Mucosa of rectum (tissue), 2 donors: ENCODE measurements around the gene TPP2.

Source experiments
- H3K27ac ChIP-seq, 2 donors: one replicate each; pipeline ENCODE4 v1.7.0; 2013; ENCODE audit warnings: inconsistent platforms in 2 of 2, low read depth in 2 of 2, low read length in 2 of 2
- H3K27me3 ChIP-seq, 2 donors: one replicate each; pipeline ENCODE4 v1.7.0; 2013; ENCODE audit warnings: low read length in 2 of 2; ENCODE audit not compliant: control insufficient read depth in 2 of 2, insufficient read depth in 2 of 2
- H3K36me3 ChIP-seq, 2 donors: one replicate each; pipeline ENCODE4 v1.7.0; 2013; ENCODE audit warnings: low read length in 2 of 2; ENCODE audit not compliant: control insufficient read depth in 2 of 2, insufficient read depth in 2 of 2
- H3K4me1 ChIP-seq, 2 donors: one replicate each; pipeline ENCODE4 v1.7.0; 2013; ENCODE audit warnings: low read length in 2 of 2, mild to moderate bottlenecking in 1 of 2; ENCODE audit not compliant: control insufficient read depth in 2 of 2, insufficient read depth in 2 of 2
- H3K4me3 ChIP-seq, 2 donors: one replicate each; pipeline ENCODE4 v1.7.0; 2013; ENCODE audit warnings: low read length in 2 of 2
- H3K9ac ChIP-seq, 2 donors: one replicate each; pipeline ENCODE4 v1.7.0; 2013; ENCODE audit warnings: low read length in 2 of 2, low read depth in 1 of 2, mild to moderate bottlenecking in 1 of 2
- H3K9me3 ChIP-seq, 2 donors: one replicate each; pipeline ENCODE4 v1.7.0; 2013; ENCODE audit warnings: low read length in 2 of 2; ENCODE audit not compliant: control insufficient read depth in 2 of 2
- donor health status: healthy.
- donor health status: Normal muscosa, but diverticular disease.

The TPP2 gene

DNA sequence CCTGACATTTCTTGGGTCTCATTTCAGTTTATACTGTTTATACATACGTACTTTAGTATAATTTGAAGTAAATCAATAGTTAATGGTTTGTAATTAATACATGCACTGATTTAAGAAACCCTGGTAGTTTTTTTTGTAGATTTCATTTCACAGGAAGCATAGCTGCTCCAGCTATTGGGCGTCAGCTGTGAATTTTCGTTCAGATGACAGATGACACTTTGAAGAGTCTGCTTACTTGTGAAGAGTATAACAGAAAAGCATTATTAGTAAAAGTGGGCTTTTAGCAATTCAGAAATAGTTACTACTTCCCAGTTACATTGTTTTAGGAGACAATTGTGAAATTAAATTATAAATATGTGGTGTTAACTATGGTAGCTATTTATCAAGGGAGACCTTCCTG lies 53.7 kb downstream of the TPP2 start:
- no peak overlapping the region for H3K9ac ChIP-seq
- H3K36me3 ChIP-seq: peaks cover 44 to 53% of the 10 kb centered on the region in 2 donors
- H3K9me3 ChIP-seq: no peaks in the 10 kb centered on the region
- no peak overlapping the region for H3K27ac ChIP-seq
- no peaks in the 10 kb centered on the region for H3K4me1 ChIP-seq
- H3K27me3 ChIP-seq: no peaks in the 10 kb centered on the region
- no peak overlapping the region for H3K4me3 ChIP-seq

DNA sequence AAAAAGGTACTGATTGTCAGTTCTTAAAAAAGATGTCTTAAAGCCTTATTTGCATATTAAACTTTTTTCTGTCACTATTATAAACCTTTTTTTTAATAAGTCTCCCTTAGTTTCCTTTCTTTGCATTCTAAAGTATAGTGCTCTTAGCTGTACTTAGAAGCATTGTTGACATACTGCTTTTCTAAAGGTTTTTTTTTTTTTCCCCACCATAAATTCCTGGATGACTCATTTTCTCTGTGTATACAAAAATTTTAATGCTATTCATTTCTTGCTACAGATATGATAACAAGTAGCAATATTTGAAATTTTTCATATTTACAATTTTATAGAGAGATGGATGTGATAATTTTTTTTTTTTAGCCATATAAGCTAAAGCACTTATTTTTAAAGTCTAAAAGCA lies 54.6 kb downstream of the TPP2 start:
- Histone ChIP-seq H3K4me3 (no peak overlapping the region), H3K4me1 (no peaks in the 10 kb centered on the region), H3K36me3 (peaks cover 43 to 52% of the 10 kb centered on the region in 2 donors), H3K27me3 (no peaks in the 10 kb centered on the region), H3K9ac (no peak overlapping the region), H3K27ac (no peak overlapping the region), H3K9me3 (no peaks in the 10 kb centered on the region)

DNA sequence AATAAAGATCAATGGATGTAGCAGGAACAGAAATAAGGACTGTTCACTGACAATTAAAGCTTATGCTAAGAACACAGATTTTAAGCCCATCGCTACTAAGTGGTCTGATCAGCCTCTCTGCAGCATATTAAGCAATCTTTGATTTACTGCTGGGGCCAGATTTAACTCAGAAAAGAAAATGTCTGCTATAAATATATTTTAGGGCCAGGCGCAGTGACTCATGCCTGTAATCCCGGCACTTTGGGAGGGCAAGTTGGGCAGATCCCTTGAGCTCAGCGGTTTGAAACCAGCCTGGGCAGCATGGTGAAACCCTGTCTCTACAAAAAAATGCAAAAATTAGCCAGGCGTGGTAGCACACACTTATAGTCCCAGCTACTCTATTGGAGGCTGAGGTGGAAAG lies 55.1 kb downstream of the TPP2 start:
- Histone ChIP-seq H3K4me3 (no peak overlapping the region), H3K9ac (no peak overlapping the region), H3K27ac (no peak overlapping the region), H3K36me3 (peaks cover 43 to 49% of the 10 kb centered on the region in 2 donors), H3K9me3 (no peaks in the 10 kb centered on the region), H3K27me3 (no peaks in the 10 kb centered on the region), H3K4me1 (no peaks in the 10 kb centered on the region)

DNA sequence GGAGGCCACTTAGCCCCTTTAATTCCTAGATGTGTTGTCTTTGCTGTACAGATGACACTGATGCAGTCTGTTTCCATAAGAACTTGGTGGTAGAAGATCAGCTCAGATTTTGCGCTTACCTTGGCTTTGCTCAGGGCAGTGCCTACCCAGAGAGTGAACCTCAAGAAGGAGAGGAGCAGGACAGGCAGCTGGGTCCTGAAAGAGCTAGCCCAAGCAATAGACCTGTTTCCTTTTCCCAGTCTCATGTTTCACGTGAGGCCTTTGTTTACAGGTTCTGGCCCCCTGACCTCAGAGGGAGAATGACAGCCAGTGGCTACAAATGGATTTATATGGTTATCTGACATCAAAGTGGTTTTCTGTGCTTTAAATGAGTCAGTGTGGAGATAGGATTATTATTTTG lies 58.0 kb downstream of the TPP2 start:
- no peaks in the 10 kb centered on the region for H3K27me3 ChIP-seq
- H3K27ac ChIP-seq: no peak overlapping the region
- H3K9me3 ChIP-seq: no peaks in the 10 kb centered on the region
- no peaks in the 10 kb centered on the region for H3K4me1 ChIP-seq
- peaks cover 34 to 44% of the 10 kb centered on the region in 2 donors for H3K36me3 ChIP-seq
- no peak overlapping the region for H3K9ac ChIP-seq
- H3K4me3 ChIP-seq: no peak overlapping the region

DNA sequence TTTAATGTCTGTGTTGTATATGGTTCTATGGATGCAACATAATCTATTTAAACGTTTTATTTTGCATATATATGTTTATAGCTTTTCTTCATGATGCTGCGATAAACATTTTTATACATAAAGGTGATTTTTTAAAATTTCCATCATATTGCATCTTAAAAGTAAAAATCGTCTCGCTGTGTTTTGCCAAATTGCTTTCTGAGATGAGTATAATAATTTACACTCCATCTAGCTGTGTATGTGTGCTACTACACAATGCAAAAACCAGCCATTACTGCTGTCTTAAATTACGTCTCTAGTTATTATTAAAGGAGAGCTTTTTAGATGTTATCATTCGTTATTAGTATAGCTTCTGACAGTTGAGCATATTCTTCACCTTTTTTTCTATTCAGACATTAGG lies 60.8 kb downstream of the TPP2 start:
- H3K27me3 ChIP-seq: no peaks in the 10 kb centered on the region
- H3K9ac ChIP-seq: no peak overlapping the region
- no peak overlapping the region for H3K4me3 ChIP-seq
- peaks cover 34 to 40% of the 10 kb centered on the region in 2 donors for H3K36me3 ChIP-seq
- H3K27ac ChIP-seq: no peak overlapping the region
- no peaks in the 10 kb centered on the region for H3K9me3 ChIP-seq
- no peaks in the 10 kb centered on the region for H3K4me1 ChIP-seq

DNA sequence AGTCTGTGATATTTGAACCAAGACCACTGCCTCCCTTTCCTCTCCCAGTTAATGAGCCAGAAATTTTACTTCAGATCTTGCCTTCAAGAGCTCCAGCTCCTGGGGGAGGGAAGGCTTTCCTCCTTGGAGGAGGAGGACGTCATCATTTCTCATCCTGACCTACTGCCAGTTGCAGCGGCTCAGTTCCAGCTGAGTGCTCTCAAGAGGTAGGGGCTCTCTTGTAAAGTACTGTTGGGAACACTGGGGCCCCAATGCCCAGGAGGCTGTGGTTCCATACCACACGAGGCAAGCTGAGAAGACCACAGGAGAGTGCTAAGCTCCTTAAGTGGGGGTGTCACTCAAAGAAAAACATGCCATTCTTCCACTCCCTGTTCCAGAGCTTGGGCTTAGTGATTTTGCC lies 61.9 kb downstream of the TPP2 start:
- peaks cover 34 to 38% of the 10 kb centered on the region in 2 donors for H3K36me3 ChIP-seq
- no peak overlapping the region for H3K4me3 ChIP-seq
- H3K27me3 ChIP-seq: no peaks in the 10 kb centered on the region
- H3K9me3 ChIP-seq: no peaks in the 10 kb centered on the region
- no peak overlapping the region for H3K27ac ChIP-seq
- no peak overlapping the region for H3K9ac ChIP-seq
- no peaks in the 10 kb centered on the region for H3K4me1 ChIP-seq

DNA sequence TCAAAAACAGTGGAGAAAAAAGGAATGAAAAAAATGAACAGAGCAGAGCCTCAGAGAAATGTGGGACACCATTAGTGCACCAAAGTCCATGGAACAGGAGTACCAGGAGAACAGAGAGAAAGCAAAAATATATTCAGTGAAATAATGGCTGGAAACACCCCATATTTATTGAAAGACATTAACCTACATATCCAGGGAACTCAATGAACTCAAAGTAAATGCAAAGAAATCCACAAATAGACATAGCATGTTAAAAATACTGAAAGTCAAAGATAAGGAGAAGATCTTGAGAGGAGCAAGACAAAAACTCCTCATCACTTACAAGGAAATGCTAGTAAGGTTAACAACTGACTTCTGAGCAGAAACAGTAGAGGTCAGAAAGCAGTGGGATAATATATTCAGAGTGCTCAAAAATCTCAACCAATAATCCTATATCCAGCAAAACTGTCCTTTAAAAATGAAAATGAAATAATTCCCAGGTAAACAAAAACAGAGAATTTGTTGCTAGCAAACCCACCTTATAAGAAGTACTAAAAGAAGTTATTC lies 62.5 kb downstream of the TPP2 start:
- Histone ChIP-seq H3K9ac (no peak overlapping the region), H3K4me1 (no peaks in the 10 kb centered on the region), H3K36me3 (peaks cover 39 to 40% of the 10 kb centered on the region in 2 donors), H3K9me3 (no peaks in the 10 kb centered on the region), H3K4me3 (no peak overlapping the region), H3K27ac (no peak overlapping the region), H3K27me3 (no peaks in the 10 kb centered on the region)

DNA sequence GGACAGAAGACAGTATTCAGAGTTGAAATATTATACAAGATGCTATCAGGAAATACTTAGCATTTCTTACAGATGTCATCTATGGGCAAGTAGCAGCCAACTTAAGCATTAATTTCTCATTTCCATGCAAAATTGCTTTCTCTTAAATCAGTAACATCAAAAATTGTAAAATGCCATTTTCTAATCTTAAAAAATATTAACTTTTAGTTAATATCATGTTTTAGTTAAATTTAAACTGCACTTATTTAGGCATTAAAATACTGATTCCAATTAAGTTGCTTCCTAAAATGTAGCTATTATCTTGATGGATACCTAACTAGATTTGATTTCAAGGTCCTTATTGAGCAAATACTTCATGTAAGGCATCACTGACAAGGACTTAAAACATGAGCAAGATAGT lies 70.2 kb downstream of the TPP2 start:
- Histone ChIP-seq H3K9me3 (no peaks in the 10 kb centered on the region), H3K36me3 (peaks cover 46 to 53% of the 10 kb centered on the region in 2 donors), H3K4me3 (no peak overlapping the region)

DNA sequence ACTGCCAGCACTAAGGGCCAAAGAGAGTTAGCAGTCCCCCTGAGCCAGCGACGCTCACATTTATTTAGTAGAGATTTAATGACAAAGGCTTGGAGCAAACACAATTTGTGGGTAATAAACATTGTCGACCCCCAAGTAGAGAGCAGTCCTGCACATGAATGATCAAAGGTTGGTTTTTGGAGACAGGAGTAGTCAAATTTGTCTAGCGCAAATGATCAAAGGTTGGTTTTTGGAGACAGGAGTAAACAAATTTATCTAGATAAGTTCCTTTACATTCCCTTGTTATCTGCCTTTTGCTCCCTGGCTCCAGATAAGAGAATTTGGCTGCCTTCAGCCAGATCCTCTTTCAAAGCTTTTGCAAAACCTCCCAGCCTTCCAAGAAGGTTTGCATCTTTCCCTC lies 71.1 kb downstream of the TPP2 start:
- H3K4me1 ChIP-seq: no peaks in the 10 kb centered on the region
- H3K27ac ChIP-seq: no peak overlapping the region
- H3K4me3 ChIP-seq: no peak overlapping the region
- no peak overlapping the region for H3K9ac ChIP-seq
- H3K27me3 ChIP-seq: no peaks in the 10 kb centered on the region
- H3K9me3 ChIP-seq: no peaks in the 10 kb centered on the region
- H3K36me3 ChIP-seq: peaks cover 48 to 59% of the 10 kb centered on the region in 2 donors

More for the DNA sequence above, 70.2 kb downstream of the TPP2 start:
- H3K27me3 ChIP-seq: no peaks in the 10 kb centered on the region
- H3K4me1 ChIP-seq: no peaks in the 10 kb centered on the region
- no peak overlapping the region for H3K27ac ChIP-seq
- H3K9ac ChIP-seq: no peak overlapping the region

DNA sequence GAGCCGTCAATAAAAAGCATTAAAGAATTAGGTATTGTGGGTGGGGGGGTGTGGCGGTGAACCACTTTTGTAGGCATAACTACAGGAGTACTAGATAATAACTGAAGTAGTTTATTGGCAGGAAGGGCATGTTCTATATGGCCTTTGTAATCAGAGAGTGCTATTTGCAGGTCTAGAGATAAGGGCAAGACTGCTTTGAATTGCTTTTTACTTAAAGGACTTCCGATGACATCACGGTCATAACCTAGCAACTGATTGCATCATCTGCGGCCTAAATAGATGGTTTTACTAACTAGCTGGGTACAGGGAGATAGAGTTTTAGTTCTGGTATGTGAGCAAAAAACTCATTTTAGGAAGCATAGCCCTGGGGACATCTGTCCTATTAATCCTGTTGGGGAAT lies 73.3 kb downstream of the TPP2 start:
- H3K9ac ChIP-seq: no peak overlapping the region
- H3K36me3 ChIP-seq: peaks cover 45 to 68% of the 10 kb centered on the region in 2 donors

DNA sequence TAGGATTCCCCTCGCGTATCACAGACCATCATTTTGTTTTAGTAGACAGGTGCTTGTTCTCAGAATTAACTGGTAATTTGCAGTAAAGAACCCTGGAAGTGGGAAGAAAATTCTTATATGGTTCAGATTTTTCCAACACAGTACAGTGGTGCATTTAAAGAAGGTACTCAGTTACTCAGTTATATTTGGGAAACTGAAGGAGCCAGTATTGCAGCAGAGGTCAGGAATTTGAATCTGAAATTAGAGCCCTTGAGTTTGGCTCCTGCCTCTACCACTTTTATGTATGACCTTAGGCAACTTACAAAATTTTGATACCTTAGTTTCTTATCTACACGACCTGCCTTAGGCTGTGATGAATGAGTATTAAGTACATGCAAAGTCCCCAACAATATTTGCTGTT lies 78.3 kb downstream of the TPP2 start:
- Histone ChIP-seq H3K27ac (no peak overlapping the region), H3K9me3 (no peaks in the 10 kb centered on the region), H3K27me3 (no peaks in the 10 kb centered on the region), H3K36me3 (peaks cover 37 to 58% of the 10 kb centered on the region in 2 donors), H3K4me1 (no peaks in the 10 kb centered on the region), H3K9ac (no peak overlapping the region), H3K4me3 (no peak overlapping the region)

More for the DNA sequence above, 73.3 kb downstream of the TPP2 start:
- Histone ChIP-seq H3K4me3 (no peak overlapping the region), H3K27me3 (no peaks in the 10 kb centered on the region), H3K27ac (no peak overlapping the region), H3K9me3 (no peaks in the 10 kb centered on the region), H3K4me1 (no peaks in the 10 kb centered on the region)
